HepG2 (cell line): ENCODE measurements around the gene ATP23. TPM values are rescaled to one million over a fixed set of nuclear protein-coding genes. Genes with fewer than 3 reads are reported as not detected.
A peak's percentile ranks its signal among the peaks of the same experiment; 100 is the strongest.

ENCODE experiments used
- CBFB ChIP-seq: sonication (generic); formaldehyde crosslinking; IDR thresholded peaks from 2 replicates; pipeline ENCODE4 v1.4.0; 2020; ENCODE audit warnings: missing genetic modification reagents
- CREBL2 ChIP-seq: sonication (generic); formaldehyde crosslinking; IDR thresholded peaks from 2 replicates; pipeline ENCODE4 v1.8.1; 2023; ENCODE audit warnings: missing genetic modification reagents, mild to moderate bottlenecking, borderline replicate concordance
- CSRNP2 ChIP-seq: sonication (generic); formaldehyde crosslinking; conservative IDR thresholded peaks from 2 replicates; pipeline ENCODE4 v1.8.0; 2022; ENCODE audit warnings: low read depth, missing genetic modification reagents
- ELK4 ChIP-seq: sonication (generic); formaldehyde crosslinking; IDR thresholded peaks from 2 replicates; pipeline ENCODE4 v1.9.0; 2021; ENCODE audit warnings: missing genetic modification reagents, borderline replicate concordance
- GABPA ChIP-seq, 2 experiments: IDR thresholded peaks; 2 replicates each; pipeline ENCODE4 v1.6.1; 2011 to 2016; ENCODE audit warnings: low read depth in 2 of 2, low read length in 1 of 2, missing biosample characterization in 1 of 2, missing genetic modification characterization in 1 of 2
- MBD4 ChIP-seq: IDR thresholded peaks from 2 replicates; pipeline ENCODE4 v1.6.1; 2012; ENCODE audit warnings: low read length, inconsistent platforms, borderline replicate concordance
- MED13 ChIP-seq: sonication (generic); formaldehyde crosslinking; IDR thresholded peaks from 2 replicates; pipeline ENCODE4 v1.5.0; 2020; ENCODE audit warnings: missing genetic modification reagents
- MYC ChIP-seq: sonication (generic); formaldehyde crosslinking; IDR thresholded peaks from 2 replicates; pipeline ENCODE4 v1.9.0; 2021; ENCODE audit warnings: missing genetic modification reagents, borderline replicate concordance
- MZF1 ChIP-seq: sonication (generic); formaldehyde crosslinking; IDR thresholded peaks from 2 replicates; pipeline ENCODE4 v1.8.1; 2023; ENCODE audit warnings: mild to moderate bottlenecking, missing genetic modification reagents, borderline replicate concordance
- NPAS2 ChIP-seq: sonication (generic); formaldehyde crosslinking; IDR thresholded peaks from 2 replicates; pipeline ENCODE4 v1.8.0; 2022; ENCODE audit warnings: mild to moderate bottlenecking, missing genetic modification reagents, borderline replicate concordance
- RBFOX2 ChIP-seq: fragments of 200-400 bp; formaldehyde crosslinking; IDR thresholded peaks from 2 replicates; pipeline ENCODE4 v1.6.1; 2017; ENCODE audit warnings: low read depth, mild to moderate bottlenecking, low read length
- TEAD3 ChIP-seq: optimal IDR thresholded peaks from 2 replicates; pipeline ENCODE3; 2016; ENCODE audit warnings: borderline replicate concordance
- TMF1 ChIP-seq: sonication (generic); formaldehyde crosslinking; IDR thresholded peaks from 2 replicates; pipeline ENCODE4 v1.8.1; 2022; ENCODE audit warnings: low read depth, missing genetic modification reagents
- ZNF230 ChIP-seq: sonication (generic); formaldehyde crosslinking; IDR thresholded peaks from 2 replicates; pipeline ENCODE4 v1.4.0; 2020; ENCODE audit warnings: mild to moderate bottlenecking, missing genetic modification reagents
- ZNF317 ChIP-seq: sonication (generic); formaldehyde crosslinking; IDR thresholded peaks from 2 replicates; pipeline ENCODE4 v1.5.0; 2020; ENCODE audit warnings: mild to moderate bottlenecking, missing genetic modification reagents
- ZNF562 ChIP-seq: sonication (generic); formaldehyde crosslinking; IDR thresholded peaks from 2 replicates; pipeline ENCODE4 v1.8.0; 2022; ENCODE audit warnings: missing genetic modification reagents, borderline replicate concordance
- ZNF670 ChIP-seq: sonication (generic); formaldehyde crosslinking; IDR thresholded peaks from 2 replicates; pipeline ENCODE4 v1.8.0; 2022; ENCODE audit warnings: mild to moderate bottlenecking, missing genetic modification reagents, borderline replicate concordance
- ZNF672 ChIP-seq: sonication (generic); formaldehyde crosslinking; IDR thresholded peaks from 2 replicates; pipeline ENCODE4 v1.8.1; 2022; ENCODE audit warnings: missing genetic modification reagents
- ZNF790 ChIP-seq: sonication (generic); formaldehyde crosslinking; IDR thresholded peaks from 2 replicates; pipeline ENCODE4 v1.8.0; 2022; ENCODE audit warnings: missing genetic modification reagents, mild to moderate bottlenecking, borderline replicate concordance
- ZNF891 ChIP-seq: sonication (generic); formaldehyde crosslinking; IDR thresholded peaks from 2 replicates; pipeline ENCODE4 v1.5.0; 2020; ENCODE audit warnings: mild to moderate bottlenecking, missing genetic modification reagents
- ZXDC ChIP-seq: sonication (generic); formaldehyde crosslinking; IDR thresholded peaks from 2 replicates; pipeline ENCODE4 v1.5.0; 2020; ENCODE audit warnings: mild to moderate bottlenecking, missing genetic modification reagents
- polyA plus RNA-seq, 8 experiments: library from polyadenylated mRNA; depleted of rRNA in 3 of 8; stranded (reverse) in 7 of 8; unstranded in 1 of 8; fragments of >200 nt; fragmentation: Illumina TruSeq in 4 of 8; extraction: Trizol in 4 of 8; gene quantifications; 2 replicates each; pipeline versions ENCODE4 v1.2.1 to v1.2.3, GENCODE V29; 2011 to 2016; ENCODE audit warnings: low read depth in 4 of 8, missing spikeins in 1 of 8, mixed read lengths in 1 of 8; ENCODE audit not compliant: insufficient read depth in 1 of 8
- total RNA-seq, 5 experiments: library from RNA; depleted of rRNA; stranded (reverse); fragments of >200 nt; fragmentation: Illumina TruSeq; extraction: Trizol; gene quantifications; 2 replicates each; pipeline ENCODE4 v1.2.3, GENCODE V29; 2016; ENCODE audit warnings: low read depth in 1 of 5

The ATP23 gene
- total and polyA plus RNA-seq, 2 of the 13 experiments (the other 11 are each of a cell fraction or from before 2014, with no cell fraction given): 12.1 to 14.7 TPM

- TF ChIP-seq ELK4 (no peak), TEAD3 (CRISPR knock-in tag) (peak; percentile 77), CREBL2 (CRISPR knock-in tag) (no peak), ZNF670 (CRISPR knock-in tag) (no peak), CBFB (CRISPR knock-in tag) (0 out of 2 replicates have a peak, but pooled peaks have one; percentile 29), GABPA (IDR thresholded peaks at IDR 0.05; ENCODE audit: low read depth, low read length) (no peak), GABPA (CRISPR knock-in tag; IDR thresholded peaks at IDR 0.05; ENCODE audit: low read depth) (no peak), ZNF790 (CRISPR knock-in tag) (no peak), ZNF562 (CRISPR knock-in tag) (no peak), ZXDC (no peak), MZF1 (no peak), ZNF672 (CRISPR knock-in tag) (no peak), ZNF317 (CRISPR knock-in tag) (no peak), RBFOX2 (no peak), TMF1 (no peak), ZNF891 (CRISPR knock-in tag) (no peak), NPAS2 (CRISPR knock-in tag) (no peak), MED13 (CRISPR knock-in tag) (no peak), MYC (no peak), ZNF230 (no peak), MBD4 (no peak), CSRNP2 (no peak)
These were observed 36.2 kb upstream of the ATP23 start (continued) for GRCh38 chr12:57904848-57905811.
